Fibroblast of skin of back (primary cell): ENCODE measurements around the gene ANKRD35. TPM values are rescaled to one million over a fixed set of nuclear protein-coding genes. Genes with fewer than 3 reads are reported as not detected.
"Not testable (repeated sequence)": the region's sequence is repeated elsewhere in the genome, so short reads cannot be mapped to it uniquely, and the experiment has no call there.

ENCODE experiments used
- DNase-seq: peaks from one replicate; pipeline ENCODE4 v3.0.0-alpha.2; 2013
- polyA plus RNA-seq, 2 experiments: library from polyadenylated mRNA; unstranded; fragments of 120-200 nt; gene quantifications; one replicate each; pipeline ENCODE4 v1.2.1, GENCODE V29; 2013; ENCODE audit not compliant: insufficient read length in 2 of 2

ANKRD35 gene, protein sequence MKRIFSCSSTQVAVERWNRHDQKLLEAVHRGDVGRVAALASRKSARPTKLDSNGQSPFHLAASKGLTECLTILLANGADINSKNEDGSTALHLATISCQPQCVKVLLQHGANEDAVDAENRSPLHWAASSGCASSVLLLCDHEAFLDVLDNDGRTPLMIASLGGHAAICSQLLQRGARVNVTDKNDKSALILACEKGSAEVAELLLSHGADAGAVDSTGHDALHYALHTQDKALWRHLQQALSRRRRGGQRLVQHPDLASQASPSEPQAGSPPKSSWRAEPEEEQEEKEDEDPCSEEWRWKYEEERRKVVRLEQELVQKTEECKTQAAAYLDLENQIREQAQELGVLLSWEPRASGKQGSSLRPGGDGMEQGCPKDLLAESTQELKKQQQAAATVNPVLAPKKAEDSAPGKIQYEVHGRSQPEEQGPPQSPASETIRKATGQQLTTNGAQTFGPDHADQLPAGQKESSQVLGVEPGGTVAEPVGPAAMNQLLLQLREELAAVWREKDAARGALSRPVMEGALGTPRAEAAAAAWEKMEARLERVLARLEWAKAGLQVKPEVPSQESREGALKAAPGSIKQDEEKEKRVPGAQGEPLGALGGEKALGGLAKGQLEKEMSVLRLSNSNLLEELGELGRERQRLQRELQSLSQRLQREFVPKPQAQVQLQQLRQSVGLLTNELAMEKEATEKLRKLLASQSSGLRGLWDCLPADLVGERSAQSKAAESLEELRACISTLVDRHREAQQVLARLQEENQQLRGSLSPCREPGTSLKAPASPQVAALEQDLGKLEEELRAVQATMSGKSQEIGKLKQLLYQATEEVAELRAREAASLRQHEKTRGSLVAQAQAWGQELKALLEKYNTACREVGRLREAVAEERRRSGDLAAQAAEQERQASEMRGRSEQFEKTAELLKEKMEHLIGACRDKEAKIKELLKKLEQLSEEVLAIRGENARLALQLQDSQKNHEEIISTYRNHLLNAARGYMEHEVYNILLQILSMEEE
- 0.12 TPM for polyA plus RNA-seq (2013, experiment 1 of 2; ENCODE audit: insufficient read length)
- 0.11 TPM for polyA plus RNA-seq (2013, experiment 2 of 2; ENCODE audit: insufficient read length)

- DNase-seq: peak; percentile 66
Measured at GRCh38 chr1:145885738-145886287, at the start of gene ANKRD35. ANKRD35 (minus strand) TSS chr1:145885866; CDS start chr1:145885758, 108 bp downstream.

GRCh38 chr1:145932522-145933009 lies 46.9 kb upstream of the ANKRD35 start:
- DNase-seq: not testable (repeated sequence)

- DNase-seq: no peak
Measured at GRCh38 chr1:145927916-145928643, 42.4 kb upstream of the ANKRD35 start.

DNA sequence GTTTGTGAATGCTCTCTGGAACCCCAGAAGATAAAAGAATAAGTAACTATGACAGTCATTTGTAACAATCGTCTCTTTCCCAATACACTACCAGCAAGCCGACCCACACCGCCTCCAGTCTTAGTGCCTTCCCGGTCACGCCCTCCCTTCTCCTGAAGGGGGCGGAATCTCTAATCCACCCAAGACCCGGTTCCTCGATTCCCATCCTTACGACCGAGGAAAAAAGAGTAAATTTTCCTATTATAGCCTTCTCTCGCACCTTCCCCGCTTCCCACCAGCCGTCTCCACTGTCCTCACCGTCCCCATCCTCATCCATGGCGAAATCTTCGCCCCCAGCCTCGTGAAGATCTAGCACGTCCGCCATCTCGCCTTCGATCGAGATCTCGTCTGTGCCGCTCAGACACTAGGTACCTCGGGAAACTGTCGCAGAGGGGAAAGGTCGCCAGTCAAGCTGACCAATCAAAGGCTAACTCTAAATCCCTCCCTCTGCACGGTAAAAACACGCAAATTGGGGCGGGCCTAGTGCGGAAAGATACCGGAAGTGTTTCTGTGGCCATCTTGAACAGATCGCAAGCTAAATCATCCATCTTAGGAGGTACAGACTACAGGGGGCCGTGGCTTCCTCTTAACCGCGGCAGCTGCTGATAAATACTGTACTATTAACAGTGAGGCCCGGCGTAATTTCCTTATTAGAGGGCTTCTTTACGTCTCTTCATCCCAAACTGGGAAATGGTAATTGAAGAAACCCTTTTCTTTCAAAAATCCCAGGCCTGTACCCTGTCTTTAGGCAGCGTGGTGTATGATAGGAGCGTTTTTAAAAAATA lies 41.6 kb upstream of the ANKRD35 start, which contains the start of gene RBM8A:
RBM8A (minus strand) TSS at position 422 of the 824 bp plus-strand sequence; CDS start at position 364, 58 bp downstream.
- peak; percentile 99 for DNase-seq

DNA sequence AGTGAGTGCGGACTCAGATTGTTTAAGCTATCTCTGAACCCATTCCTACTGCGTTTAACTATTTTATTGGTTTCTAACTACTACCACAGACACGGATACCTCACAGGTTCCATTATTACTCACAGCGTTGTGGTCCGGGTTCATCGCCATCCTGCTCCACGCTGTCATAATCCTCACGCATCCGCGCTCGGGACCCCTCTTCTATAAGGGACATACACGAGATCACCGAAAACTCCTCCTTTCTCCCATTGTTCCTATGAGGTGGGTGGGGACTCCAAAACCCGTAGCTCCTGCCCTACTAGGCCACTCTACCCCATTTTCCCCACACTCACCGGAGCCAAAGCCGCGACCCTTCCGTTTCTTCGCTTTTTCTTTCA lies 41.0 kb upstream of the ANKRD35 start:
- peak; percentile 6 for DNase-seq

DNA sequence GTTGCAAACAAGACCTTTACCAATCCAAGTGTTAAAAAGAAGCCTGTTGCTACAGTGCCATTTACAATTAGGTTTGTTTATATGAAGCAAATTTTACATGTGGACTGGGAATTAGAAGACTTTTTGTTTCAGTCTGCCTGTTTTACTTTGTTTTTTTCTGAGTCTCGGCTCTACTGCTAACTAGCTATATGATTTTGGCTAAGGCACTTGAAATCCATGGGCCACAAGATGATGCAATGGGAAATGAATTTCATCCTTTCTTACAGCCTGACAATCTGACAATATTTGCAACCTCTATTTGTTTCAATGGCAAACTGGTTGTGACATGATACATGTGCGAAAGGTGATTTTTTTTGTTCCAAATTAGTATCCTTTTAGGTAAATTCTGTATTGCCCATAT lies 36.6 kb upstream of the ANKRD35 start:
- DNase-seq: no peak

GRCh38 chr1:145920297-145920696 lies 34.6 kb upstream of the ANKRD35 start:
- not testable (repeated sequence) for DNase-seq

DNA sequence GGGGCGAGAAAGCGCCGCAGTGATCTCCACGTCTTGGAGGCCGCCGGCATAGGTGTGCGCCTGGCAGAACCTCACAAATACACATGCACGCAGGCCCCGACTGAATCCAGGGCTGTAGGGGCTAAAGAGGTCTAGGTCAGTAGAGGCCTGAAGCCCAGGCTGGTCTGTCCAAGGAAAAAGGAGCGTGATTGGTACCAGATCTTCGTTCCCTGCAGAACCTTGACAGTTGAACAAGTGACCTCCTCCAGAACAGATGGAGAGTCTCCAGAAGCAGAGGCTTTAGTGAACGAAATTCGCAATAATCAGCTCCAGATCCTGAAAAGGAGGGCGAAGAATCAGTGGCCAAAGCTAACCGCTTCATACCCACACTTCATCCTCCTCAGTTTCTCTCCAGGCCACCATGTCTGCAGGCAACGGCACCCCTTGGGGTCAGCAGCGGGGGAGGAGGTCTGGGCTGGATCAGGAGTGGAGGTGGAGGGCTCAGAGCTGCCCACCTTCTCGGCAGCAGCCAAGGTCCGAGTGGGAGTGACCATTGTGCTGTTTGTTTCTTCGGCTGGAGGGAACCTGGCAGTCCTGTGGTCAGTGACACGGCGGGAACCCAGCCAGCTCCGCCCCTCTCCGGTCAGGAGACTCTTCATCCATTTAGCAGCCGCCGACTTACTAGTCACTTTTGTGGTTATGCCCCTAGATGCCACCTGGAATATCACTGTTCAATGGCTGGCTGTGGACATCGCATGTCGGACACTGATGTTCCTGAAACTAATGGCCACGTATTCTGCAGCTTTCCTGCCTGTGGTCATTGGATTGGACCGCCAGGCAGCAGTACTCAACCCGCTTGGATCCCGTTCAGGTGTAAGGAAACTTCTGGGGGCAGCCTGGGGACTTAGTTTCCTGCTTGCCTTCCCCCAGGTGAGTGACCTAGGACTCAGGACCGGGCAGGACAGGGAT lies 33.6 kb upstream of the ANKRD35 start:
- peak; percentile 20 for DNase-seq

DNA sequence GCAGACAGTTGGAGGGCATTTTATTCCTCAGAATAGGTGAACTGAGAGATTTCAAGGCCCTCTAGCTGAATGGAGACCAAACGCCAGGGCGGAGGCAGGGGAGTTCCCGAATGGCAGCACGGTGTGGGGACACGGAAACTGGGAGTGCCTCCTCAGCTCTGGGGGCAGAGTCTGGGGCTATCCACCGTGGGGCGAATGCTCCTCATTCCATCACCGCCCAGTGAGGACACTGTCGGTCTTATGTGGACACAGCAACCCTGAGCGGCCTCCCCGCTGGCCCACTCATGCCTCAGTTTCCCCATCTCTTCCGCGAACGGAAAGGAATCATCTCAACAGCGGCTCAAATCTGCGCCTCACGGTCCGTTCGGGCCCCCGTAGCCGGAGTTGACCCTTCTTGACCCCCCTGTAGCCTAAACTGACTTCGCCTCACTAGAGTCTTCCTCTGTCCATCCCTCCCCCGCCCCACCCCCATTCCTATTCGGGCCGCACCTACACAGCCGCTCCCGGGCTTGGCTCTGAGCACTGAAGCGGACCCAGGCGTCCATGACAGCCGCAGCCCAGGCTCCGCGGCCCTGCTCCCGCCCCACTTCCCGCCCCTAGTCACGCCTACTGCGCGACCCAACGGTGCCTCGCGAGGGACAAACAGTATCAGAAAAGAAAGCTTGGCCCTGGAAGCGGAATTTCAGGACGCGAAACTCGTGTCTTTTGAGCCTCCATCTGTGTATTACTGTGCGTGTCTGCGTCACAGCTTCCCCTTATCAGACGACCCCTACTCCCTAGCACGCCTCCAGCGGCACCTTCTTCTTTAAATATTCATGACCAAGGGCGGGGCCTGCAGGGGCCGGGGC lies 32.7 kb upstream of the ANKRD35 start, which contains the start of gene PEX11B:
PEX11B (minus strand) TSS at position 574 of the 848 bp plus-strand sequence; CDS start at position 545, 29 bp downstream.
- peak; percentile 90 for DNase-seq

DNA sequence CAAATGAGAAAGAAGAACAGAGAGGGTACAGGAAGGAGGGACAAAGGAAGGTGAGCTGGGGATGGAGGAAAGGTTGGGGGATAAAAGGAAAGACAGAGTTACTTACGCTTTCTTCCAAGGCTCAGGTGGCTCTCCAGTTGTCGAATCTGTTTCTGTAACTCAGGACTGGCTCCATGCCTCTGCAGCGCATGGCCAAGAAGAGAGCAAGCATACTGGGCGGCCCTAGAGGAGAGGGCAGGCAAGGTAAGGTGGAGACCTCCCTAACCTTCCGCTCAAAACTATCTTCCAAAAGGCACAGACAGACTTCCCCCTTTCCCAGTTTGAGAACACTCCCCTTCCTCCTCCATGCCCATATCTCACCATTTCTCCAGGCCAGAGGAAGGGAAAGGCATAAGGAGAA lies 31.9 kb upstream of the ANKRD35 start:
- no peak for DNase-seq

- DNase-seq: no peak
Measured at GRCh38 chr1:145916745-145917144, 31.1 kb upstream of the ANKRD35 start.

DNA sequence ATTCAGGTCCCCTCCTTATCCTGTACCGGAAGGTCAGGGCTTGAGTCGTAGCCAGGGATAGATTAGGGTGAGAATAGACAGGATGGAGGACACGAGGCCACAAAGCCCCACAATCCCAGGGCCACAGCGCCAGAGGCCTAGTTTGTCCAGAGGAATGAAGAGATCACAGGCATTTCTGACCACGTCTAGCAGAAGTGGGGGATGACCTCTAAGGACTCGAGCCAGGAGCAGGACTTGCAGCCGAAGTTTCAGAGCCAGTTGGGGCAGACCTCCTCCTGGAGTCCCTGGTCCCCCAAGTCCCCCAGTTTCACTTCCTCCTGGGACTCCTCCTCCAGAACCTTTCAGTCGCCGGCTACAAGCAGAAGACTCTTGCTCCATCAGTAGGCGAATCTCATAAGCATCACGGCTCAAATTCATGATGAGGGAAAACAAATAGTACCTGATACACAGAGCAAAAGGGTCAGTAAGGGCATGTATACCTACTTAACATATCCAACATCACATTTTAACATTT lies 26.5 kb upstream of the ANKRD35 start:
- no peak for DNase-seq

- DNase-seq: peak; percentile 74
Measured at GRCh38 chr1:145908653-145909052, 23.0 kb upstream of the ANKRD35 start.

- DNase-seq: no peak
Measured at GRCh38 chr1:145906954-145907753, 21.5 kb upstream of the ANKRD35 start.

- no peak for DNase-seq
Measured at GRCh38 chr1:145901312-145902021, 15.8 kb upstream of the ANKRD35 start.

DNA sequence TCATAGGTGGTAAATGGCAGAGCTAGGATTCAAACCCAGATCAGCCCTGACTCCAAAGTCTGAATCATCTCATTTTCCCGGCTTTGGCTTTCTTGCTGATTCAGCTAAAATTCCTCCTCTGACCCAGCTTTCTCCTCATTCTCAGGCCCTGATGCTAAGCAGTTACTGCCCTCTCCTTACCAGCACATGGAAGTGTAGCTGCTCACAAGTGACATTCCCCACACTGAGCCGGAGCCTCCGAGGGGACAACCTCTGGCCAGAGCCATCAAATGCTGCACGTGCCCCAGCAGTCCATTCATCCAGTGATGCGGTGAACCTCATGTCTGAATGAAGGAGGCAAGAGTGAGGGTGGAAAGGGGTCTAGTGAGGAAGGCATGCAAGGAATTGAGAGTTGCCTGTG lies 13.1 kb upstream of the ANKRD35 start:
- no peak for DNase-seq

GRCh38 chr1:145897969-145898368 lies 12.3 kb upstream of the ANKRD35 start:
- no peak for DNase-seq
